Ovary (tissue), 3 donors: Measurements from ENCODE around the gene CARS2.

Experiments used
- POLR2A ChIP-seq: fragments of 450-650 bp; IDR thresholded peaks from one replicate; pipeline ENCODE4 v1.6.1; 2017; ENCODE audit warnings: antibody characterized with exemption, mild to moderate bottlenecking, moderate library complexity
- TF ChIP-seq, protein P1 (sequence below), 3 donors: fragments of 450-650 bp in 2 of 3; fragments of 200-600 bp in 1 of 3; IDR thresholded peaks; one replicate each; pipeline versions ENCODE4 v1.5.1 to v1.8.0; 2016 to 2022; ENCODE audit warnings: antibody characterized with exemption in 3 of 3, mild to moderate bottlenecking in 1 of 3
- donor health status: DM: no; HTN: no; CAD: no.

DNA sequence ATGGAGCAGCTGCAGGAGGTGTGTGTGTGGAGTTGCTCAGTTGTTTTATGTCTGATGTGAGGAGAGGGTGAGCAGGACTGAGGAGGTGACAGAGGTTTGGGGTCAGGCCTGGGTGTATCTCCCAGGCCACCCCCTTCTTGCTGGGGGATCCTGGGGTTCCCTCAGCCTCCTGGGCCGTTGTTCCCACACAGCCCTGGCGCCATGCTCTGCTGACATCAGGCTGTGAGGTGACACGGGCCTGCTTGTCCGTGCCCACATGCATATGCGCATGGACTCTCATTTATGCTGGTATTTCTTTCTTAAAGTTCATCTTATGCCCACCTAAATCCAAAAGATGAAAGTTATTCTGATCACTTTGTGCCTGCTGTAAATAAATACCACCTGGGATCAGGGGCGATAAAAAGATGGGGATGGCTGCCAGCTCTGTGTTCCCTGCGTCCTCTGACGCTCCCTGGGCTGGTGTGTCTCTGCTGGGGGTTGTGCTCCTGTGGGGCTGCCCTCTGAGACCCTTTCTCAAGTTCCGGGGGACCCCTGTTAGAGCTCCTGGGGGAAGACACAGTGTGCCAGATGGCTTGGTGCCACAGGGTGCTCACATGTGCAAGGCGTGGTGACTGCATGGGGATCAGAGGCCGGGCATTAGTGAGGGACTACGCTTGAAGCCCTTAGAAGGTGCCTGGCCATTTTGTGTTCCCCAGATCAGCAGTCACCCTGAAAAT is 78.0 kb downstream of the CARS2 start:
- TF ChIP-seq, protein P1, sequence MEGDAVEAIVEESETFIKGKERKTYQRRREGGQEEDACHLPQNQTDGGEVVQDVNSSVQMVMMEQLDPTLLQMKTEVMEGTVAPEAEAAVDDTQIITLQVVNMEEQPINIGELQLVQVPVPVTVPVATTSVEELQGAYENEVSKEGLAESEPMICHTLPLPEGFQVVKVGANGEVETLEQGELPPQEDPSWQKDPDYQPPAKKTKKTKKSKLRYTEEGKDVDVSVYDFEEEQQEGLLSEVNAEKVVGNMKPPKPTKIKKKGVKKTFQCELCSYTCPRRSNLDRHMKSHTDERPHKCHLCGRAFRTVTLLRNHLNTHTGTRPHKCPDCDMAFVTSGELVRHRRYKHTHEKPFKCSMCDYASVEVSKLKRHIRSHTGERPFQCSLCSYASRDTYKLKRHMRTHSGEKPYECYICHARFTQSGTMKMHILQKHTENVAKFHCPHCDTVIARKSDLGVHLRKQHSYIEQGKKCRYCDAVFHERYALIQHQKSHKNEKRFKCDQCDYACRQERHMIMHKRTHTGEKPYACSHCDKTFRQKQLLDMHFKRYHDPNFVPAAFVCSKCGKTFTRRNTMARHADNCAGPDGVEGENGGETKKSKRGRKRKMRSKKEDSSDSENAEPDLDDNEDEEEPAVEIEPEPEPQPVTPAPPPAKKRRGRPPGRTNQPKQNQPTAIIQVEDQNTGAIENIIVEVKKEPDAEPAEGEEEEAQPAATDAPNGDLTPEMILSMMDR (IDR thresholded peaks at IDR 0.05), result no peak
- TF ChIP-seq POLR2A, result no peak
